Mucosa of descending colon (tissue), 3 donors: Measurements from ENCODE around the gene CCNO. TPM values are rescaled to one million over a fixed set of nuclear protein-coding genes. Genes with fewer than 3 reads are reported as not detected.

ENCODE experiments used
- ATAC-seq: fragments of 200-7000 bp; cut with Tn5 transposase; one replicate; pipeline ENCODE4 v1.9.1; 2020; ENCODE audit warnings: mild to moderate bottlenecking, moderate library complexity
- DNase-seq, 3 donors: peaks; one replicate each; pipeline ENCODE4 v3.0.0-alpha.2; 2020
- H3K36me3 ChIP-seq: fragments of 200-600 bp; one replicate; pipeline ENCODE4 v1.8.0; 2021; ENCODE audit warnings: low read depth, mild to moderate bottlenecking
- H3K4me1 ChIP-seq: fragments of 200-600 bp; one replicate; pipeline ENCODE4 v1.8.0; 2021; ENCODE audit warnings: low read depth, mild to moderate bottlenecking
- H3K4me3 ChIP-seq: fragments of 200-600 bp; one replicate; pipeline ENCODE4 v1.8.0; 2021; ENCODE audit warnings: mild to moderate bottlenecking
- H3K9me3 ChIP-seq: fragments of 200-600 bp; one replicate; pipeline ENCODE4 v1.8.0; 2021; ENCODE audit warnings: mild to moderate bottlenecking
- intact Hi-C, 2 donors: fragments of 100-400 bp; cut with DNase I in 1 of 2; cut with micrococcal nuclease in 1 of 2; formaldehyde crosslinking; loops; one replicate each; pipeline versions ENCODE4 v1.11.0 to v1.11.1; 2022; cut with DNase I, micrococcal nuclease
- total RNA-seq, 3 donors: library from RNA; stranded (reverse); fragmentation: NEBNext Ultra II Directional in 2 of 3; extraction: Animal tissue kit (Norgen Biotek cat#: 25700) in 2 of 3; gene quantifications; one replicate each; pipeline versions ENCODE4 v1.2.1 to v1.2.4, GENCODE V29; 2021 to 2023
- TF ChIP-seq, protein P1 (sequence below): fragments of 200-600 bp; IDR thresholded peaks from one replicate; pipeline ENCODE4 v1.8.0; 2022; ENCODE audit warnings: antibody characterized with exemption, mild to moderate bottlenecking
- donor health status: DM: no; HTN: no; CAD: no; lungs with moderate emphysema.
- donor health status: DM: no; HTN: no; CAD: no.
- donor health status: DM: no; HTN: yes; CAD: no.

CCNO gene
- total RNA-seq, 3 donors from 2014 or later: 0.28 to 1.8 (median 0.29) TPM

DNA sequence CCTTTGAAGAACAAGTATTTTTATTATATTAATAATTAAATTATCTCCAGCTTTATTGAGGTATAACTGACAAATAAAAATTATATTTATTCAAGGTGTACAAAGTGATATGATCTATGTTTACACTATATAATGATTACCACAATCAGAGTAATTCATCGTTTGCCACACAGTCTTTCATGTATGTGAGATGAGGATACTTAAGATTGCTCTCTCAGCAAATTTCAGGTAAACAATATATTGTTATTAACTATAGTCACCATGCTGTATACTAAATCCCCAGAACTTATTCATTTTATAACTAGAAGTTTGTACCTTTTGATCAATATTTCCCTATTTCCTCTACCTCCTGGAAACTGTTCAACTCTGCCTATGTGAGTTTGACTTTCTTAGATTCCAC is 16.7 kb upstream of the CCNO start:
- no peak for ATAC-seq
- peaks cover 11% of the 10 kb centered on the region for H3K9me3 ChIP-seq
- TF ChIP-seq, protein P1, sequence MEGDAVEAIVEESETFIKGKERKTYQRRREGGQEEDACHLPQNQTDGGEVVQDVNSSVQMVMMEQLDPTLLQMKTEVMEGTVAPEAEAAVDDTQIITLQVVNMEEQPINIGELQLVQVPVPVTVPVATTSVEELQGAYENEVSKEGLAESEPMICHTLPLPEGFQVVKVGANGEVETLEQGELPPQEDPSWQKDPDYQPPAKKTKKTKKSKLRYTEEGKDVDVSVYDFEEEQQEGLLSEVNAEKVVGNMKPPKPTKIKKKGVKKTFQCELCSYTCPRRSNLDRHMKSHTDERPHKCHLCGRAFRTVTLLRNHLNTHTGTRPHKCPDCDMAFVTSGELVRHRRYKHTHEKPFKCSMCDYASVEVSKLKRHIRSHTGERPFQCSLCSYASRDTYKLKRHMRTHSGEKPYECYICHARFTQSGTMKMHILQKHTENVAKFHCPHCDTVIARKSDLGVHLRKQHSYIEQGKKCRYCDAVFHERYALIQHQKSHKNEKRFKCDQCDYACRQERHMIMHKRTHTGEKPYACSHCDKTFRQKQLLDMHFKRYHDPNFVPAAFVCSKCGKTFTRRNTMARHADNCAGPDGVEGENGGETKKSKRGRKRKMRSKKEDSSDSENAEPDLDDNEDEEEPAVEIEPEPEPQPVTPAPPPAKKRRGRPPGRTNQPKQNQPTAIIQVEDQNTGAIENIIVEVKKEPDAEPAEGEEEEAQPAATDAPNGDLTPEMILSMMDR: no peak
- DNase-seq: no peak
- H3K4me3 ChIP-seq: no peak overlapping the region
- no peaks in the 10 kb centered on the region for H3K4me1 ChIP-seq
- intact Hi-C loops: no loop called here
- no peaks in the 10 kb centered on the region for H3K36me3 ChIP-seq

DNA sequence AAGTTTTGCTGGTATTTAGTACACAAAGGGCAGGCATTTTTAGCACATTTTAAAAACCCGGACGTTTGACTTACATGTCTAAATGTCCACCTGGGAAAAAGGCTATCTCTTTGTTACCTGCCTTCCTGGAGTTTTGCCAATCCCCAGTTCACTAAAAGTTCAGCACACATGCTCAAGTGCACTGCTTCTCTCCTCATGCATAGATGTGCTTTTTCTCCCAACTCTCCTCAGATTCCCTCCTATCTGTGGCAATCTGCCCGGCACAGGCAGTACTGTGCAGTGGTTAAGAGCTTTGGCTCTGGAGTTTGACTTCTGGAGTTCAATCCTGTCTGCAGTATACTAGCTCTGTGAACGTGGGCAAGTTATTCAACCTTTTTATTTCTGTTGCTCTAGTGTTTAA is 8.3 kb upstream of the CCNO start:
- H3K4me1 ChIP-seq: no peaks in the 10 kb centered on the region
- ATAC-seq (no peak), DNase-seq (no peak)
- intact Hi-C loops: no loop called here
- no peak overlapping the region for H3K4me3 ChIP-seq
- no peaks in the 10 kb centered on the region for H3K36me3 ChIP-seq
- TF ChIP-seq, protein P1: no peak
- H3K9me3 ChIP-seq: no peaks in the 10 kb centered on the region

DNA sequence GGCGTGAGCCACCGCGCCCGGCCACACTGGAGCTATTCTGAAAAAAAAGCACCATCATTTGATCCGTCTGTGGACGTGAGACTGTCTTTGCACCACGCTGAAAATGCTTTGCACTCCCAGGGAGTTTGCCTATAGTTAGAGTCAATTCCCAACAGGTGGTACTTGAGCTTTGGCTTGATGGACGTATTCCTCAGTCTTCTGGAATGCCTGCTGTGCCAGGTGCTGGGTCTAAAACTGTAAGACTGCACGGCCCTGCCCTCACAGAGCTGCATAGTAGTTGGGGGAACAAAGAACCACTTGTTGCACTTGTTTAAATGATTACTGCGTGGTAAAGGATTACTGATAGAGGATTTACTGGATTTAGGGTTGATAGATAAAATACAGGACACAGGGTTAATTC is 3.4 kb upstream of the CCNO start:
- no peak for ATAC-seq
- Histone ChIP-seq H3K9me3 (no peaks in the 10 kb centered on the region), H3K4me1 (peaks cover 29% of the 10 kb centered on the region), H3K36me3 (no peaks in the 10 kb centered on the region), H3K4me3 (no peak overlapping the region)
- intact Hi-C loops: no loop called here
- TF ChIP-seq, protein P1: no peak
- no peak for DNase-seq

DNA sequence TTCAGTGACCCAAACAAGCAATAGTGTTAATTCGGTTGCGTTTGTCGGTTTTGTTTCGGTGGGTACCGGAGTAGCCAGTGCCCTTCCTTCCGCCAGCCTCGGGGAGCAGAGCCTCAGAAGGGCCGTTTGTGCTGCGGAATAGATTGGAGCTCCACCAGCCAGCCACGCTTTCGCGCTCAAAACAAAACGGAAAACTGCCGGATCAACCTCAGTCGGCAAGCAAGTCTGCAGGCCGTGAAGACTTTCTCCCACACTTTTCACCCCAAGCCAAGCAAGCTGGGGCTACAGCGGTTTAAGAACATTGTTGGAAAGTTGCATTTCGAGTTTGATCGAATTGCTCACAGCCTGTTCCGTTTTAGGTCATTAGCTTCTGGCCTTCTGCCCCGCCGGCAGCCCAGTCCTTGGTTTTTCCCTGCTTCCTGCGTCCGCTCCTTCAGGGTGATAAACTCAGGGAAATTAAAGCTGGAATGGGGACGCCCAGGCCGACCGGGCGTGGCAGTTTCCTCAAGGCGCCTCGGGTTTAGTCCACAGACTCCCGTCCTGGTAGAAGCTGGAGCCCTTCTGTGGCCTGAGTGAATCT is 803 bp upstream of the CCNO start:
- TF ChIP-seq, protein P1: no peak
- ATAC-seq: peak; percentile 63
- no peaks in the 10 kb centered on the region for H3K36me3 ChIP-seq
- peak; percentile 73 to 81 (median 76) for DNase-seq
- intact Hi-C loops: no loop called here
- peaks cover 38% of the 10 kb centered on the region for H3K4me1 ChIP-seq
- H3K9me3 ChIP-seq: no peaks in the 10 kb centered on the region
- H3K4me3 ChIP-seq: no peak overlapping the region

DNA sequence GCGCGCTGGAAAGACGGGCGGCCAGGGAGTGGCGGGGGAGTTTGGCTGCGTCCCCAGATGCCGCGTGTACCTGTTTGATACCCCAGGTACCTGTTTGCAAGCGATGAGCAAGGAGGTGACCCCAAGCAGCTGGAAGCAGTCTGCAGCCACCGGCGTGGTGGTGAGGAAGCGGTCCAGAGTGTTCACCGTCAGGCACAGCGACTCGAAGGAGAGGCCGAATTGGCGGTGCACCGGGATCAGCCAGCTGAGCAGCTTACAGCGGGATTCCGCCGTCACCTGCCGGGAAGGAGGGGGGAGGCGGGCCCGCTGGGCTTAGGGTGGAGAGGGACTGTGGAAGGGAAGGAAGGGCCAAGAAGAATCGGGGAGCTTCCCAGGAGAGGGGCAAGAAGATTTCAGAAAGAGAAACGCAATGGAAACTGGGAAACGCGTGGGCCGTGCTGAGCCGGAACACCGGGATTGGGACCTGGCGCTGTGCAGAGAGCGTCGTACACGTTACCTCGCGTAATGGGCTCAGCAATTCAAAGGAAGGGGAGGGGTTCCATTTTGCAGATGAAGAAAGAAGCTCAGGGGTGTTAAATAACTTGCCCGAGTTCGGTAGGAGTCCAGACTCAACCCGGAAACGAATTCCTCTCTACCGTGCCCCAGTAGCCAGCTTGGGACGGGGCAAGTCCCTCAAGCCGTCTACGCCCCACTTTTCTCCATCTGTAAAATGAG is 980 bp downstream of the CCNO start:
- Histone ChIP-seq H3K4me1 (peaks cover 42% of the 10 kb centered on the region), H3K9me3 (no peaks in the 10 kb centered on the region), H3K36me3 (no peaks in the 10 kb centered on the region), H3K4me3 (no peak overlapping the region)
- intact Hi-C loops: no loop called here
- TF ChIP-seq, protein P1: no peak
- DNase-seq (peak; percentile 24 to 64 (median 56)), ATAC-seq (peak; percentile 34)
